ENCODE results near the gene SLC25A42. TPM values are rescaled to one million over a fixed set of nuclear protein-coding genes. Genes with fewer than 3 reads are reported as not detected.

The SLC25A42 gene
- total and polyA plus RNA-seq, 7 donors = 2.4 to 9.5 (median 7.8) TPM

DNA sequence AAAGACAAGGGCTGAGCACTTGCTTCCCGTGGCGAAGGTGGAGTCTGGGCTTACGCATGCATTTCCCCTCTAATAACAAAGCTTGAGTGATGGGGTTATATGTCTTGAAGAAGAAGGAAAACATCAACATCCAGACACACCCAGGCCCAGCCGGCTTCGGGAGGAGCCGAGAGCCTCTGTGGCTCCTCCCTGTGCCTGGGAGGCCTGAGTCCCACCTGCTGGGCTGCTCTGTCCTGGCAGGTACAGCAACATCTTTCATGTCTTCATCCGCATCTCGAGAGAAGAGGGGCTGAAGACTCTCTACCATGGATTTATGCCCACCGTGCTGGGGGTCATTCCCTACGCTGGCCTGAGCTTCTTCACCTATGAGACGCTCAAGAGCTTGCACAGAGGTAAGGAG, 43.9 kb downstream of the SLC25A42 start:
- intact Hi-C loops (cut with DNase I) = no loop called here
- Histone ChIP-seq H3K27ac (no peak overlapping the region), H3K4me3 (no peak overlapping the region), H3K4me1 (peaks cover 0 to 16% (median 11%) of the 10 kb centered on the region in 4 donors), H3K27me3 (peaks cover 0 to 14% (median 10%) of the 10 kb centered on the region in 3 donors), H3K9me3 (no peaks in the 10 kb centered on the region), H3K36me3 (peaks cover 0 to 5% (median 0%) of the 10 kb centered on the region in 4 donors)
- WGBS, 2 donors = 68 to 85% methylated on average over 11 of the region's 11 CpGs
- DNase-seq = no peak
- TF ChIP-seq, protein P1, sequence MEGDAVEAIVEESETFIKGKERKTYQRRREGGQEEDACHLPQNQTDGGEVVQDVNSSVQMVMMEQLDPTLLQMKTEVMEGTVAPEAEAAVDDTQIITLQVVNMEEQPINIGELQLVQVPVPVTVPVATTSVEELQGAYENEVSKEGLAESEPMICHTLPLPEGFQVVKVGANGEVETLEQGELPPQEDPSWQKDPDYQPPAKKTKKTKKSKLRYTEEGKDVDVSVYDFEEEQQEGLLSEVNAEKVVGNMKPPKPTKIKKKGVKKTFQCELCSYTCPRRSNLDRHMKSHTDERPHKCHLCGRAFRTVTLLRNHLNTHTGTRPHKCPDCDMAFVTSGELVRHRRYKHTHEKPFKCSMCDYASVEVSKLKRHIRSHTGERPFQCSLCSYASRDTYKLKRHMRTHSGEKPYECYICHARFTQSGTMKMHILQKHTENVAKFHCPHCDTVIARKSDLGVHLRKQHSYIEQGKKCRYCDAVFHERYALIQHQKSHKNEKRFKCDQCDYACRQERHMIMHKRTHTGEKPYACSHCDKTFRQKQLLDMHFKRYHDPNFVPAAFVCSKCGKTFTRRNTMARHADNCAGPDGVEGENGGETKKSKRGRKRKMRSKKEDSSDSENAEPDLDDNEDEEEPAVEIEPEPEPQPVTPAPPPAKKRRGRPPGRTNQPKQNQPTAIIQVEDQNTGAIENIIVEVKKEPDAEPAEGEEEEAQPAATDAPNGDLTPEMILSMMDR (IDR thresholded peaks at IDR 0.05) = no peak
- TF ChIP-seq POLR2AphosphoS5 (IDR thresholded peaks at IDR 0.05) (no peak), EP300 (IDR thresholded peaks at IDR 0.05) (no peak), POLR2A (IDR thresholded peaks at IDR 0.05) (no peak)

DNA sequence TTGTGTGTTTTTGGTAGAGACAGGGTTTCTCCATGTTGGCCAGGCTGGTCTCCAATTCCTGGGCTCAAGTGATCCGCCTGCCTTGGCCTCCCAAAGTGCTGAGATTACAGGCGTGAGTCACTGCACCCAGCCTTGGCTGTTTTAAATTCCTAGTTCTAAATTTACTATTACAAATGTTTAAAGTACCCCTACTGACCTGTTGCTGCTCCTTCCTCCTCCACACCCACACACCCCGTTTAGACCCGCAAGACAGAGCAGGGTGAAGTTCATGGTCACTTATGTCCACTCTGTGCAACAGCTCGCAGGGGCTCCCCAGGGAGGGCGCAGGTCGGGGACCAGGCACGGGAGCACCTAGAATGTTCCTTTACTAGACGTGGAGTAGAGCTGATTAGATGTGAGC, 45.8 kb downstream of the SLC25A42 start:
- DNase-seq = no peak
- Histone ChIP-seq H3K27ac (no peak overlapping the region), H3K4me3 (no peak overlapping the region), H3K4me1 (peaks cover 0 to 16% (median 11%) of the 10 kb centered on the region in 4 donors), H3K27me3 (peaks cover 0 to 14% (median 10%) of the 10 kb centered on the region in 3 donors), H3K36me3 (peaks cover 0 to 5% (median 0%) of the 10 kb centered on the region in 4 donors), H3K9me3 (no peaks in the 10 kb centered on the region)
- TF ChIP-seq POLR2A (IDR thresholded peaks at IDR 0.05) = no peak
- no peak for TF ChIP-seq POLR2AphosphoS5 (IDR thresholded peaks at IDR 0.05)
- TF ChIP-seq EP300 (IDR thresholded peaks at IDR 0.05) = no peak
- TF ChIP-seq, protein P1 (IDR thresholded peaks at IDR 0.05) = no peak
- WGBS, 2 donors = 72 to 83% methylated on average over 9 of the region's 9 CpGs
- intact Hi-C loops (cut with DNase I) = no loop called here

DNA sequence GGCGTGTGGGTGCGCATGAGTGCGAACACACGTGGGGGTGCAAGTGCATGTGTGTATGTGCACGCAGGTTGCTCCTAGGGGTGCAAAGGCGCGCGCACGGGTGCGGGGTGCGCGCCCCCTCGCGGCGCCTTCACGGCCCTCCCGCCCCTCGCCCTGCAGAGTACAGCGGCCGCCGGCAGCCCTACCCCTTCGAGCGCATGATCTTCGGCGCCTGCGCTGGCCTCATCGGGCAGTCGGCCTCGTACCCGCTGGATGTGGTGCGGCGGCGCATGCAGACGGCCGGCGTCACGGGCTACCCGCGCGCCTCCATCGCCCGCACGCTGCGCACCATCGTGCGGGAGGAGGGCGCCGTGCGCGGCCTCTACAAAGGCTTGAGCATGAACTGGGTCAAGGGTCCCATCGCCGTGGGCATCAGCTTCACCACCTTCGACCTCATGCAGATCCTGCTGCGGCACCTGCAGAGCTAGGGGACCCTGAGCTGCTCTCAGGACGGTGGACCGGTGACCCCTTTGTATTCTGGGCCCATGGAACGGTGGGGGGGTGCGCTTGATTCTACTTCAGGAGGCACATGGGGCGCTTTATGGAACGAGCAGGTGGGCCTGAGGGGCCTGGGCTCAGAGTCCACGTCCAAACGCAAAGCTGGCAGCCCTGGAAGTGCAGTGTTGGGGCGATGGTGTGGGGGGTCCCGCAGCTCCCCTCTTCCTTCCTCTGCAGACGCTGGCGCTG, 46.8 kb downstream of the SLC25A42 start:
- 7 to 20% methylated on average over 66 of the region's 66 CpGs for WGBS, 2 donors
- H3K9me3 ChIP-seq = no peaks in the 10 kb centered on the region
- no peak for DNase-seq
- TF ChIP-seq POLR2AphosphoS5 (IDR thresholded peaks at IDR 0.05) = no peak
- no peak for TF ChIP-seq POLR2A (IDR thresholded peaks at IDR 0.05)
- TF ChIP-seq, protein P1 (IDR thresholded peaks at IDR 0.05) = no peak
- TF ChIP-seq EP300 (IDR thresholded peaks at IDR 0.05) = no peak
- H3K36me3 ChIP-seq = peaks cover 0 to 5% (median 0%) of the 10 kb centered on the region in 4 donors
- peaks cover 0 to 16% (median 6%) of the 10 kb centered on the region in 4 donors for H3K4me1 ChIP-seq
- peaks cover 0 to 14% (median 10%) of the 10 kb centered on the region in 3 donors for H3K27me3 ChIP-seq
- no peak overlapping the region for H3K27ac ChIP-seq
- intact Hi-C loops (cut with DNase I) = no loop called here
- H3K4me3 ChIP-seq = no peak overlapping the region

DNA sequence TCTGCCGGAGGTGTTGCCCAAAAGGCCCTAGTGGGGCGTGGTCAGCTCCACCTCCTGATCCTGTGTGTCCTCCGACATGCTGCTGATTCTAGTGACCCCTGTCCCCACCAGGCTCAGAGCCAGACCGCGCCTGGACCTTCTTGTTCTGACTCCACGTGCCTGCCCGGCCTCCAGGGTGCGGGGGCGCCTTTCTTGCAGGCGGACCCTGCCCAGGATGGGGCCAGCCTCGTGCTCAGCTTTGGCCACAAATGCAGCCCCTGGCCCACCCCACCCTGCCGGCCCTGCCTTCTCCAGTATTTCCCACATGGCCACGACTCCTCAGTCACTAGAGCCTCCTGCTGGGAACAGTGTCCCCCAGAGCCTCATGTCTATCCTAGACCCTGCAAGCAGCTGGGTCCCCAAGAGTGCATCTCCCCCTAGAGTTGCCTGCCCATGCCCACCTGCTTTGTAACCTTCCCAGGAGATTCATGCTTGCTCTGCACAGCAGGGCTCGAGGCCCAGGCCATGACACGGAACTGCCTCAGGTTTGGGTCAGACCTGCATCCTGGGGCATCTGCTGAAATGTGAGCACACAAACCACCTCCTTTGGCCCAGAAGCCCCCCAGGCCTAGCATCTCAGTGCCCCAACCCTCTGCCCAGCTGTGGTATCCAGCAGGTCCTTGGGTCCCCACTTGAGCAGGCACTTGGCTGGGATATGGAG, 47.5 kb downstream of the SLC25A42 start:
- TF ChIP-seq POLR2AphosphoS5 (IDR thresholded peaks at IDR 0.05) = no peak
- TF ChIP-seq, protein P1 (IDR thresholded peaks at IDR 0.05) = no peak
- no peak for TF ChIP-seq EP300 (IDR thresholded peaks at IDR 0.05)
- no peak for TF ChIP-seq POLR2A (IDR thresholded peaks at IDR 0.05)
- no peak overlapping the region for H3K4me3 ChIP-seq
- intact Hi-C loops (cut with DNase I) = no loop called here
- DNase-seq = no peak
- H3K27me3 ChIP-seq = peaks cover 0 to 14% (median 10%) of the 10 kb centered on the region in 3 donors
- H3K27ac ChIP-seq = no peak overlapping the region
- 29 to 71% methylated on average over 15 of the region's 15 CpGs for WGBS, 2 donors
- H3K36me3 ChIP-seq = peaks cover 0 to 5% (median 0%) of the 10 kb centered on the region in 4 donors
- H3K4me1 ChIP-seq = peaks cover 0 to 16% (median 6%) of the 10 kb centered on the region in 4 donors
- H3K9me3 ChIP-seq = no peaks in the 10 kb centered on the region
